Measurements from ENCODE around the gene TCF4. TPM values are rescaled to one million over a fixed set of nuclear protein-coding genes. Genes with fewer than 3 reads are reported as not detected.

Gene TCF4
- total and polyA plus RNA-seq, 4 donors, result 14.3 to 356 (median 73.0) TPM

- ATAC-seq (ENCODE audit: insufficient read depth, low FRiP score) (no peak), DNase-seq (no peak)
- Histone ChIP-seq H3K9me3 (ENCODE audit: control insufficient read depth in 4 of 4, insufficient read depth in 3 of 4, low read length in 3 of 4) (no peaks in the 10 kb centered on the region), H3K9ac (ENCODE audit: insufficient read depth in 1 of 2, low read length in 2 of 2) (no peak overlapping the region), H3K27ac (ENCODE audit: low read depth in 1 of 2, low read length in 1 of 2) (peak overlapping the region in 1 of 2 donors; percentile 27), H3K4me3 (no peak overlapping the region), H3K27me3 (ENCODE audit: control insufficient read depth in 3 of 3, insufficient read depth in 3 of 3, low read length in 2 of 3) (no peaks in the 10 kb centered on the region), H3K36me3 (ENCODE audit: control insufficient read depth in 4 of 4, insufficient read depth in 4 of 4, low read length in 4 of 4) (peaks cover 5 to 53% (median 30%) of the 10 kb centered on the region in 4 donors), H3K4me1 (ENCODE audit: control insufficient read depth in 5 of 5, insufficient read depth in 5 of 5, low read length in 5 of 5) (peaks cover 0 to 18% (median 0%) of the 10 kb centered on the region in 5 donors)
- 33 to 64% methylated on average over 5 of the region's 5 CpGs for WGBS, 2 donors
- TF ChIP-seq, protein P1, sequence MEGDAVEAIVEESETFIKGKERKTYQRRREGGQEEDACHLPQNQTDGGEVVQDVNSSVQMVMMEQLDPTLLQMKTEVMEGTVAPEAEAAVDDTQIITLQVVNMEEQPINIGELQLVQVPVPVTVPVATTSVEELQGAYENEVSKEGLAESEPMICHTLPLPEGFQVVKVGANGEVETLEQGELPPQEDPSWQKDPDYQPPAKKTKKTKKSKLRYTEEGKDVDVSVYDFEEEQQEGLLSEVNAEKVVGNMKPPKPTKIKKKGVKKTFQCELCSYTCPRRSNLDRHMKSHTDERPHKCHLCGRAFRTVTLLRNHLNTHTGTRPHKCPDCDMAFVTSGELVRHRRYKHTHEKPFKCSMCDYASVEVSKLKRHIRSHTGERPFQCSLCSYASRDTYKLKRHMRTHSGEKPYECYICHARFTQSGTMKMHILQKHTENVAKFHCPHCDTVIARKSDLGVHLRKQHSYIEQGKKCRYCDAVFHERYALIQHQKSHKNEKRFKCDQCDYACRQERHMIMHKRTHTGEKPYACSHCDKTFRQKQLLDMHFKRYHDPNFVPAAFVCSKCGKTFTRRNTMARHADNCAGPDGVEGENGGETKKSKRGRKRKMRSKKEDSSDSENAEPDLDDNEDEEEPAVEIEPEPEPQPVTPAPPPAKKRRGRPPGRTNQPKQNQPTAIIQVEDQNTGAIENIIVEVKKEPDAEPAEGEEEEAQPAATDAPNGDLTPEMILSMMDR (IDR thresholded peaks at IDR 0.05; ENCODE audit: control extremely low read depth, extremely low read depth), result no peak
These were observed 354.1 kb downstream of the TCF4 start for GRCh38 chr18:55233857-55234256.

DNA sequence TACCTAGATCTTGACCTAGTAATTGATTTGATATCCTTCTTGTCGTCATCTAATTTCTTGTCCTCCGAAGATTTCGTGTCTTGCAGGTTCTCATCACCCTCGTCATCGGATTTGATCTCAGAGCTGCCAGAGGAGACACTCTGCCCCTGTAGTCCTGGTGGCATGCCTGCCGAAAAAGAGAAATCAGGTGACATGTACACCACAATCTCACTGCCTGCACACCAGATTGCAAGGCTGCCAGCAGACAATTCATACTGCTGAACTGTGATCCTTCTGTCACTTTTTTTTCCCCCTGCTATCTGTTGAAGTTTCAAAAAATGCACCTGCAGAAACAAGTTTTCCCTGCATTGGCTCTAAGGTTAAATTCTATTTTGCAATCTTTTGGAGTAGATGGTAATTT, 355.5 kb downstream of the TCF4 start:
- ATAC-seq (ENCODE audit: insufficient read depth, low FRiP score) (no peak), DNase-seq (no peak)
- Histone ChIP-seq H3K36me3 (ENCODE audit: control insufficient read depth in 4 of 4, insufficient read depth in 4 of 4, low read length in 4 of 4) (peaks cover 5 to 58% (median 30%) of the 10 kb centered on the region in 4 donors), H3K9ac (ENCODE audit: insufficient read depth in 1 of 2, low read length in 2 of 2) (no peak overlapping the region), H3K9me3 (ENCODE audit: control insufficient read depth in 4 of 4, insufficient read depth in 3 of 4, low read length in 3 of 4) (no peaks in the 10 kb centered on the region), H3K4me1 (ENCODE audit: control insufficient read depth in 5 of 5, insufficient read depth in 5 of 5, low read length in 5 of 5) (peaks cover 0 to 20% (median 0%) of the 10 kb centered on the region in 5 donors), H3K27me3 (ENCODE audit: control insufficient read depth in 3 of 3, insufficient read depth in 3 of 3, low read length in 2 of 3) (no peaks in the 10 kb centered on the region), H3K27ac (ENCODE audit: low read depth in 1 of 2, low read length in 1 of 2) (no peak overlapping the region), H3K4me3 (no peak overlapping the region)
- WGBS, 2 donors, result 95 to 97% methylated on average over 6 of the region's 6 CpGs
- TF ChIP-seq, protein P1 (IDR thresholded peaks at IDR 0.05; ENCODE audit: control extremely low read depth, extremely low read depth), result no peak

GRCh38 chr18:55229682-55230081, 358.3 kb downstream of the TCF4 start:
- peaks cover 0 to 10% (median 0%) of the 10 kb centered on the region in 5 donors for H3K4me1 ChIP-seq (ENCODE audit: control insufficient read depth in 5 of 5, insufficient read depth in 5 of 5, low read length in 5 of 5)
- H3K4me3 ChIP-seq, result no peak overlapping the region
- no peaks in the 10 kb centered on the region for H3K27me3 ChIP-seq (ENCODE audit: control insufficient read depth in 3 of 3, insufficient read depth in 3 of 3, low read length in 2 of 3)
- ATAC-seq (ENCODE audit: insufficient read depth, low FRiP score) (no peak), DNase-seq (no peak)
- no peak overlapping the region for H3K9ac ChIP-seq (ENCODE audit: insufficient read depth in 1 of 2, low read length in 2 of 2)
- TF ChIP-seq, protein P1 (IDR thresholded peaks at IDR 0.05; ENCODE audit: control extremely low read depth, extremely low read depth), result no peak
- 81 to 91% methylated on average over 4 of the region's 4 CpGs for WGBS, 2 donors
- H3K27ac ChIP-seq (ENCODE audit: low read depth in 1 of 2, low read length in 1 of 2), result no peak overlapping the region
- H3K36me3 ChIP-seq (ENCODE audit: control insufficient read depth in 4 of 4, insufficient read depth in 4 of 4, low read length in 4 of 4), result peaks cover 5 to 66% (median 35%) of the 10 kb centered on the region in 4 donors
- H3K9me3 ChIP-seq (ENCODE audit: control insufficient read depth in 4 of 4, insufficient read depth in 3 of 4, low read length in 3 of 4), result no peaks in the 10 kb centered on the region

DNA sequence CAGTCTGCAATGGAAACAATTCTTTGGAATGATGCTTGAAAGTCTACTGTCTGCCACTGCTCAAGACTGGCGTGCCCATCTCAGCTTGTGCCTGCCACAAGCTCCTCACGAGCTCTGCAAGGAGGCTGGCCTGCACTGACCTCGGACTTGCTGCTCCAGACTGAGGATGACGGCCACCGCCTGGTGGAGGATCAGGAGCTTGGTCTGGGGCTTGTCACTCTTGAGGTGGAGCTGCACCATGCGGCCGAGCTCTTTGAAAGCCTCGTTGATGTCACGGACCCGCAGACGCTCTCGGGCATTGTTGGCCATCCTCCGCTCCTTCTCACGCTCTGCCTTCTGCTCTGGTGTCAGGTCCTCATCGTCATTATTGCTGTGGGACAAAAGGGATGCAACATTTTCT, 359.3 kb downstream of the TCF4 start:
- WGBS, 2 donors, result 86 to 96% methylated on average over 15 of the region's 15 CpGs
- peaks cover 0 to 9% (median 0%) of the 10 kb centered on the region in 5 donors for H3K4me1 ChIP-seq (ENCODE audit: control insufficient read depth in 5 of 5, insufficient read depth in 5 of 5, low read length in 5 of 5)
- H3K27me3 ChIP-seq (ENCODE audit: control insufficient read depth in 3 of 3, insufficient read depth in 3 of 3, low read length in 2 of 3), result no peaks in the 10 kb centered on the region
- peak overlapping the region in 1 of 2 donors; percentile 8 for H3K27ac ChIP-seq (ENCODE audit: low read depth in 1 of 2, low read length in 1 of 2)
- peaks cover 5 to 63% (median 31%) of the 10 kb centered on the region in 4 donors for H3K36me3 ChIP-seq (ENCODE audit: control insufficient read depth in 4 of 4, insufficient read depth in 4 of 4, low read length in 4 of 4)
- no peak overlapping the region for H3K9ac ChIP-seq (ENCODE audit: insufficient read depth in 1 of 2, low read length in 2 of 2)
- ATAC-seq (ENCODE audit: insufficient read depth, low FRiP score) (no peak), DNase-seq (no peak)
- no peaks in the 10 kb centered on the region for H3K9me3 ChIP-seq (ENCODE audit: control insufficient read depth in 4 of 4, insufficient read depth in 3 of 4, low read length in 3 of 4)
- no peak overlapping the region for H3K4me3 ChIP-seq
- TF ChIP-seq, protein P1 (IDR thresholded peaks at IDR 0.05; ENCODE audit: control extremely low read depth, extremely low read depth), result no peak

All from lung (tissue), 12 donors.